Renal pelvis (tissue), 4 donors: ENCODE data around the gene KCNE1. TPM values are rescaled to one million over a fixed set of nuclear protein-coding genes. Genes with fewer than 3 reads are reported as not detected.
"Not testable (repeated sequence)": the region's sequence is repeated elsewhere in the genome, so short reads cannot be mapped to it uniquely, and the experiment has no call there.

ENCODE experiments used
- DNase-seq: peaks from one replicate; pipeline ENCODE4 v3.0.0-alpha.2; 2013
- polyA plus RNA-seq, 3 donors: library from polyadenylated mRNA; unstranded; fragments of 120-200 nt; gene quantifications; one replicate each; pipeline ENCODE4 v1.2.1, GENCODE V29; 2013; ENCODE audit not compliant: insufficient read length in 3 of 3

KCNE1 gene
- polyA plus RNA-seq, 3 donors, result 0.75 to 1.4 (median 1.0) TPM

GRCh38 chr21:34513129-34513675 is 1.2 kb upstream of the KCNE1 start:
- DNase-seq, result no peak

GRCh38 chr21:34511181-34511580 is 829 bp downstream of the KCNE1 start:
- DNase-seq, result no peak

- DNase-seq, result no peak
Measured at GRCh38 chr21:34510148-34511142, 1.6 kb downstream of the KCNE1 start.

- DNase-seq, result no peak
Measured at GRCh38 chr21:34509151-34509550, 2.9 kb downstream of the KCNE1 start.

- DNase-seq, result no peak
Measured at GRCh38 chr21:34504595-34504994, 7.4 kb downstream of the KCNE1 start.

- DNase-seq, result no peak
Measured at GRCh38 chr21:34502480-34503106, 9.4 kb downstream of the KCNE1 start.

- DNase-seq, result no peak
Measured at GRCh38 chr21:34501716-34502115, 10.3 kb downstream of the KCNE1 start.

- no peak for DNase-seq
Measured at GRCh38 chr21:34500191-34500590, 11.8 kb downstream of the KCNE1 start.

GRCh38 chr21:34499116-34499515 is 12.9 kb downstream of the KCNE1 start:
- no peak for DNase-seq

GRCh38 chr21:34498623-34499022 is 13.4 kb downstream of the KCNE1 start:
- no peak for DNase-seq

- not testable (repeated sequence) for DNase-seq
Measured at GRCh38 chr21:34483854-34484253, 28.2 kb downstream of the KCNE1 start.

GRCh38 chr21:34483435-34483834 is 28.6 kb downstream of the KCNE1 start:
- not testable (repeated sequence) for DNase-seq

- DNase-seq, result not testable (repeated sequence)
Measured at GRCh38 chr21:34467333-34467732, 44.7 kb downstream of the KCNE1 start.

- not testable (repeated sequence) for DNase-seq
Measured at GRCh38 chr21:34459426-34459825, 52.6 kb downstream of the KCNE1 start.

- DNase-seq, result not testable (repeated sequence)
Measured at GRCh38 chr21:34458266-34458665, 53.7 kb downstream of the KCNE1 start.

GRCh38 chr21:34456180-34456579 is 55.8 kb downstream of the KCNE1 start:
- not testable (repeated sequence) for DNase-seq

- not testable (repeated sequence) for DNase-seq
Measured at GRCh38 chr21:34455628-34456027, 56.4 kb downstream of the KCNE1 start.

GRCh38 chr21:34447018-34447417 is 65.0 kb downstream of the KCNE1 start:
- not testable (repeated sequence) for DNase-seq

GRCh38 chr21:34443486-34443885 is 68.5 kb downstream of the KCNE1 start:
- not testable (repeated sequence) for DNase-seq

- DNase-seq, result not testable (repeated sequence)
Measured at GRCh38 chr21:34429710-34430109, 82.3 kb downstream of the KCNE1 start.

- not testable (repeated sequence) for DNase-seq
Measured at GRCh38 chr21:34428441-34428840, 83.6 kb downstream of the KCNE1 start.

GRCh38 chr21:34427339-34427738 is 84.7 kb downstream of the KCNE1 start:
- not testable (repeated sequence) for DNase-seq

- not testable (repeated sequence) for DNase-seq
Measured at GRCh38 chr21:34423805-34424204, 88.2 kb downstream of the KCNE1 start, which contains the start of gene SMIM34. SMIM34 (minus strand) TSS chr21:34423951; CDS start chr21:34423839, 112 bp downstream.
